ENCODE data around the gene MAML2. TPM values are rescaled to one million over a fixed set of nuclear protein-coding genes. Genes with fewer than 3 reads are reported as not detected.
A peak's percentile ranks its signal among the peaks of the same experiment; 100 is the strongest.

The MAML2 gene
- total RNA-seq, 2 experiments from 2014 or later: 11.8 to 12.5 TPM

DNA sequence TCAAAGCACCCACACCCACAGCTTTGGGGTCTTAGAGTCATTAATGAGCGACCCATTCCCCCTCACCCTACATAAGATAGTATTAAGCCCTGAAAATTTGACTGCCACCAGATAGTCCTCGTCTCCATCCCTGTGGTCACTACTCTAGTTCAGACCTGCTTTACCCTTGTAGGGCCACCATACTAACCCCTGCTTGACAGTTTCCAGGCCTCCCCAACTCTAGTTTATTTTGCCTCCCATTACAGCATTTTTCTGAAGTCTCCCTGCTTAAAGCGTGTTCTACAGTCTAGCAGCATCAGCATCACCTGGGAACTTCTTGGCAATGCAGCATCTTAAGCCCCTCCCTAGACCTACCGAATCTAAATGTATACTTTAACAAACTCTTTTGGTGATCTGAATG lies 192.4 kb downstream of the MAML2 start:
- no peak overlapping the region for H3K27ac Mint-ChIP-seq
- no peaks in the 10 kb centered on the region for H3K27me3 Mint-ChIP-seq
- intact Hi-C loops (cut with micrococcal nuclease): loop anchor here (5.0 kb wide), 1 partner anchor 63 kb away; no protein-coding TSS in a partner anchor
- ChIA-PET POLR2A (interaction anchor here (1.1 kb wide), 1 partner anchor 21 kb away, joined by 3 read pairs; no protein-coding TSS in a partner anchor), CTCF (interaction anchor here (1.3 to 1.5 kb wide), 2 partner anchors 90 to 191 kb away, joined by 4 read pairs; no protein-coding TSS in a partner anchor)
- peaks cover 45% of the 10 kb centered on the region for H3K4me1 Mint-ChIP-seq (ENCODE audit: low read depth)
- TF ChIP-seq, protein P1, sequence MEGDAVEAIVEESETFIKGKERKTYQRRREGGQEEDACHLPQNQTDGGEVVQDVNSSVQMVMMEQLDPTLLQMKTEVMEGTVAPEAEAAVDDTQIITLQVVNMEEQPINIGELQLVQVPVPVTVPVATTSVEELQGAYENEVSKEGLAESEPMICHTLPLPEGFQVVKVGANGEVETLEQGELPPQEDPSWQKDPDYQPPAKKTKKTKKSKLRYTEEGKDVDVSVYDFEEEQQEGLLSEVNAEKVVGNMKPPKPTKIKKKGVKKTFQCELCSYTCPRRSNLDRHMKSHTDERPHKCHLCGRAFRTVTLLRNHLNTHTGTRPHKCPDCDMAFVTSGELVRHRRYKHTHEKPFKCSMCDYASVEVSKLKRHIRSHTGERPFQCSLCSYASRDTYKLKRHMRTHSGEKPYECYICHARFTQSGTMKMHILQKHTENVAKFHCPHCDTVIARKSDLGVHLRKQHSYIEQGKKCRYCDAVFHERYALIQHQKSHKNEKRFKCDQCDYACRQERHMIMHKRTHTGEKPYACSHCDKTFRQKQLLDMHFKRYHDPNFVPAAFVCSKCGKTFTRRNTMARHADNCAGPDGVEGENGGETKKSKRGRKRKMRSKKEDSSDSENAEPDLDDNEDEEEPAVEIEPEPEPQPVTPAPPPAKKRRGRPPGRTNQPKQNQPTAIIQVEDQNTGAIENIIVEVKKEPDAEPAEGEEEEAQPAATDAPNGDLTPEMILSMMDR (IDR thresholded peaks at IDR 0.05): no peak
- H3K36me3 Mint-ChIP-seq (ENCODE audit: low read depth): peaks cover 6% of the 10 kb centered on the region
- DNase-seq (no peak), ATAC-seq (no peak)
- no peaks in the 10 kb centered on the region for H3K9me3 Mint-ChIP-seq
- no peak overlapping the region for H3K4me3 Mint-ChIP-seq

DNA sequence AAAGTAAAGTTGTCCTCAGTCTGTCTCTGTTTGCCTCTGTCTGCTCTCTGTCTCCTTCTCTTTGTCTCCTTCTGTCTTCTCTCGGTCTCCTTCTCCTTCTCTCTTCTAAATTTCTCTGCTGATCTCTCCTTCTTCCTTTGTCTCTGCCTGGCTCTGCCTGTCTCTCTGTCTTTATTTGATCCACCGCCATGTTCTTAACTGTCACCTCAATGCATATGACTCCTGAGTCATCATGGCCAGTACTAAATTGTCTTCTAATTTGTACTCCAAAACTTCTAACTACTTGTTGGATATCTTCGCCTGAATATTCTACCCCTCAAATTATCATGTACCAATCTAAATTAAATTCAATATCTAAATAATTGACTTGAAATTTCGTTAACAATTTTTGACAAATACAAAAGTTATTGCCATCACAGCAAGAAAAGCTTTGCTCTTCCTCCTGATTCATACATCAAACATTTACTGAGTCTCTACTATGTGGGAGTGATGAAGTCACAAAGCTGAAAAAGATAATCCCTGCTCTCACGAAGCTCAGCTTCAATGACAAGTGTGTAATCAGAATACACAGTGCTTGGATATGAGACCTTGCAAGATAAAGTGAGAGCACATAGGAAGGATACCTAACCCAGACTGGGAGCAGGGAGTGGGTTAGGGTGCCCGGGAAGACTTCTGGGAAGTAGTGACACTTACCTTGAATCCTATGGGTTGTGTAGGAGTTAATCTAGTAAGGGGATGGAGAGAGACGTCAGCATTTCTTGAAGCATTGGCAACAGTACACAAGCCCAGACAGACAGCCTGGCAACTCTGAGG lies 193.0 kb downstream of the MAML2 start:
- Mint-ChIP-seq H3K27me3 (no peaks in the 10 kb centered on the region), H3K27ac (no peak overlapping the region), H3K36me3 (ENCODE audit: low read depth) (peaks cover 5% of the 10 kb centered on the region), H3K4me1 (ENCODE audit: low read depth) (peaks cover 44% of the 10 kb centered on the region), H3K9me3 (no peaks in the 10 kb centered on the region), H3K4me3 (no peak overlapping the region)
- TF ChIP-seq, protein P1 (IDR thresholded peaks at IDR 0.05): no peak
- DNase-seq: no peak
- intact Hi-C loops (cut with micrococcal nuclease): loop anchor here (5.0 kb wide), 1 partner anchor 63 kb away; no protein-coding TSS in a partner anchor
- peak; percentile 78 for ATAC-seq
- CTCF ChIA-PET: interaction anchor here (1.3 to 1.5 kb wide), 3 partner anchors 90 to 192 kb away, joined by 3 to 4 read pairs (median 4); no protein-coding TSS in a partner anchor
- POLR2A ChIA-PET: interaction anchor here (1.0 to 1.1 kb wide), 2 partner anchors 20 to 360 kb away, joined by 3 read pairs; partner anchors contain the start of gene FAM76B

DNA sequence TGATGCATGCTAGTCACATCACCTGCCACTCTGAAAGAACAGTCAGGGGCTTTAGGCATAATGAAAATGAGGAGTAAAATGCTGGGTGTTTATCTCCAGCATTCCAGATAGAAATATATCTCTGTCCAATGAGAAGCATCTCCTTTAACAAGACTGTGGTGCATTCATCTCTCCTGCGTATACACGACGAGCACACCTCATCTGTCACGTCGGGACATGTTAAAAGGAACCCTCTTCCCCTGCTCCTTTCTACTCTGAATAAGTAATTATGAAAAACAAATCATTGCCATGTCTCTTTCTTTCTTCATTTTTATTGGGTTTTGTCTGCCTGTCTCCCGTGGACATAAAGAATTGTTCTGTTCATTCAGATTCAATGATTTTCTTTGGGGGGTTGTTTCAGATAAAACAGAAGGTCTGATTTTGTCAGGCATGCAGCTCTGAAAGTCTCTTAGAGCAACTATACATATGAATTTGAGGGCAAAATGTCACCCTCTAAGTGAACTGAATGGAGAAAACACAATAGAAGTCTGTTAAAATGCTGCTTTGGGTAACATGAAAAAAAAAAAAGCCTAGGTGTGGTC lies 195.0 kb downstream of the MAML2 start:
- TF ChIP-seq, protein P1 (IDR thresholded peaks at IDR 0.05): no peak
- no peak for ATAC-seq
- CTCF ChIA-PET: interaction anchor here (0.8 to 1.4 kb wide), 3 partner anchors 11 to 195 kb away, joined by 3 to 4 read pairs (median 3); partner anchors contain the start of gene MAML2
- POLR2A ChIA-PET: no interaction called here
- Mint-ChIP-seq H3K4me3 (no peak overlapping the region), H3K27me3 (no peaks in the 10 kb centered on the region), H3K4me1 (ENCODE audit: low read depth) (peaks cover 41% of the 10 kb centered on the region), H3K36me3 (ENCODE audit: low read depth) (peaks cover 3% of the 10 kb centered on the region), H3K27ac (peak overlapping the region; percentile 13), H3K9me3 (no peaks in the 10 kb centered on the region)
- intact Hi-C loops (cut with micrococcal nuclease): no loop called here
- DNase-seq: no peak

DNA sequence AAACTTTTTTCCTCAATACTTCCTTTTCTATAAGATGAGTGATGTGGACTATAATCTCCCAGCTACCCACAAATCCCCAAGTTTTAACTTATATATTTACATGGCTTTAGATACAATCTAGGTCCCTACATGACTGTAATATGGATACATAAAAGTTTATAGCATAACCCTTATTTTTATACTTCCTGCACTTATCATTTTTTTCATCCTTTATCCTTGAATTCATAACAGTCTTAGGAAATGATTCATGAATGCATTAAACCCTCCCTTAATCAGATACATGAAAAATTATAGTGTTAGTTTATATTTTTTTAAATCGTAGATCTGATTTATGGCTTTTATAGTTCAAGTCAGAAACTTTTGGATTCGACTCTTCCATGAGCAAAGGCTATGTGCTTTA lies 195.8 kb downstream of the MAML2 start:
- Mint-ChIP-seq H3K9me3 (no peaks in the 10 kb centered on the region), H3K36me3 (ENCODE audit: low read depth) (peaks cover 3% of the 10 kb centered on the region), H3K27me3 (no peaks in the 10 kb centered on the region), H3K27ac (no peak overlapping the region), H3K4me3 (no peak overlapping the region), H3K4me1 (ENCODE audit: low read depth) (peaks cover 40% of the 10 kb centered on the region)
- ChIA-PET CTCF (no interaction called here), POLR2A (interaction anchor here (0.6 to 1.2 kb wide), 3 partner anchors 8 to 11 kb away, joined by 3 to 4 read pairs (median 3); no protein-coding TSS in a partner anchor)
- intact Hi-C loops (cut with micrococcal nuclease): no loop called here
- TF ChIP-seq, protein P1 (IDR thresholded peaks at IDR 0.05): no peak
- ATAC-seq: no peak
- DNase-seq: no peak

All from activated CD8-positive, alpha-beta T cell treated with anti-CD3 and anti-CD28 coated beads for 36 hours (primary cell).